ENCODE data around the gene ERC2.

ERC2 gene

GRCh38 chr3:56001537-56001936 is 466.7 kb downstream of the ERC2 start:
- no peak for DNase-seq (ENCODE audit: low read depth, low spot score)

- no peak for DNase-seq (ENCODE audit: low read depth, low spot score)
These were observed 478.9 kb downstream of the ERC2 start for GRCh38 chr3:55989366-55989765.

GRCh38 chr3:55988905-55989304 is 479.4 kb downstream of the ERC2 start:
- no peak for DNase-seq (ENCODE audit: low read depth, low spot score)

- no peak for DNase-seq (ENCODE audit: low read depth, low spot score)
These were observed 483.6 kb downstream of the ERC2 start for GRCh38 chr3:55984626-55985025.

- no peak for DNase-seq (ENCODE audit: low read depth, low spot score)
These were observed 489.3 kb downstream of the ERC2 start for GRCh38 chr3:55978953-55979352.

- no peak for DNase-seq (ENCODE audit: low read depth, low spot score)
These were observed 493.7 kb downstream of the ERC2 start for GRCh38 chr3:55974421-55975165.

- DNase-seq (ENCODE audit: low read depth, low spot score) = no peak
These were observed 498.6 kb downstream of the ERC2 start for GRCh38 chr3:55969634-55970033.

GRCh38 chr3:55968331-55968730 is 499.9 kb downstream of the ERC2 start:
- DNase-seq (ENCODE audit: low read depth, low spot score) = no peak

- no peak for DNase-seq (ENCODE audit: low read depth, low spot score)
These were observed 501.7 kb downstream of the ERC2 start for GRCh38 chr3:55966566-55966965.

GRCh38 chr3:55965776-55966175 is 502.5 kb downstream of the ERC2 start:
- DNase-seq (ENCODE audit: low read depth, low spot score) = no peak

GRCh38 chr3:55964491-55964985 is 503.7 kb downstream of the ERC2 start:
- DNase-seq (ENCODE audit: low read depth, low spot score) = no peak

GRCh38 chr3:55963601-55964000 is 504.7 kb downstream of the ERC2 start:
- no peak for DNase-seq (ENCODE audit: low read depth, low spot score)

GRCh38 chr3:55959471-55960080 is 508.7 kb downstream of the ERC2 start:
- no peak for DNase-seq (ENCODE audit: low read depth, low spot score)

- no peak for DNase-seq (ENCODE audit: low read depth, low spot score)
These were observed 509.7 kb downstream of the ERC2 start for GRCh38 chr3:55958605-55959004.

GRCh38 chr3:55955891-55956477 is 512.3 kb downstream of the ERC2 start:
- no peak for DNase-seq (ENCODE audit: low read depth, low spot score)

GRCh38 chr3:55951388-55951787 is 516.9 kb downstream of the ERC2 start:
- DNase-seq (ENCODE audit: low read depth, low spot score) = no peak

- DNase-seq (ENCODE audit: low read depth, low spot score) = no peak
These were observed 520.9 kb downstream of the ERC2 start for GRCh38 chr3:55947406-55947805.

GRCh38 chr3:55946574-55947160 is 521.6 kb downstream of the ERC2 start:
- DNase-seq (ENCODE audit: low read depth, low spot score) = no peak

GRCh38 chr3:55942868-55943267 is 525.4 kb downstream of the ERC2 start:
- DNase-seq (ENCODE audit: low read depth, low spot score) = no peak

GRCh38 chr3:55939287-55939686 is 529.0 kb downstream of the ERC2 start:
- no peak for DNase-seq (ENCODE audit: low read depth, low spot score)

GRCh38 chr3:55937301-55937700 is 531.0 kb downstream of the ERC2 start:
- DNase-seq (ENCODE audit: low read depth, low spot score) = no peak

GRCh38 chr3:55936549-55937052 is 531.7 kb downstream of the ERC2 start:
- no peak for DNase-seq (ENCODE audit: low read depth, low spot score)
